GM19025 (cell line): ENCODE data around the gene BOD1L1.
A peak's percentile ranks its signal among the peaks of the same experiment; 100 is the strongest.
"Not testable (repeated sequence)": the region's sequence is repeated elsewhere in the genome, so short reads cannot be mapped to it uniquely, and the experiment has no call there.

Source experiments
- ATAC-seq: cut with Tn5 transposase; IDR thresholded peaks from one replicate; pipeline ENCODE4 v1.9.1; 2021; ENCODE audit warnings: mild to moderate bottlenecking, low read depth, moderate library complexity; ENCODE audit not compliant: unreplicated experiment

Gene BOD1L1

GRCh38 chr4:13561673-13562072 lies 65.9 kb downstream of the BOD1L1 start:
- ATAC-seq, result no peak

- ATAC-seq, result not testable (repeated sequence)
Observed at GRCh38 chr4:13560111-13560510, 67.4 kb downstream of the BOD1L1 start.

- no peak for ATAC-seq
Observed at GRCh38 chr4:13559413-13559812, 68.1 kb downstream of the BOD1L1 start.

GRCh38 chr4:13558881-13559280 lies 68.6 kb downstream of the BOD1L1 start:
- ATAC-seq, result no peak

GRCh38 chr4:13555325-13555724 lies 72.2 kb downstream of the BOD1L1 start:
- no peak for ATAC-seq

- ATAC-seq, result no peak
Observed at GRCh38 chr4:13553081-13553480, 74.4 kb downstream of the BOD1L1 start.

- peak; percentile 52 for ATAC-seq
Observed at GRCh38 chr4:13548984-13549546, 78.5 kb downstream of the BOD1L1 start.

- no peak for ATAC-seq
Observed at GRCh38 chr4:13548059-13548983, 79.2 kb downstream of the BOD1L1 start.

- ATAC-seq, result no peak
Observed at GRCh38 chr4:13547485-13548041, 80.0 kb downstream of the BOD1L1 start.

GRCh38 chr4:13546941-13547484 lies 80.5 kb downstream of the BOD1L1 start:
- no peak for ATAC-seq

GRCh38 chr4:13546142-13546940 lies 81.2 kb downstream of the BOD1L1 start:
- no peak for ATAC-seq

GRCh38 chr4:13545394-13545808 lies 82.1 kb downstream of the BOD1L1 start:
- no peak for ATAC-seq

GRCh38 chr4:13544606-13545393 lies 82.7 kb downstream of the BOD1L1 start:
- ATAC-seq, result peak; percentile 54

GRCh38 chr4:13543839-13544605 lies 83.5 kb downstream of the BOD1L1 start, which contains the start of gene NKX3-2:
TSS of gene NKX3-2 (minus strand) at chr4:13544508. CDS start at chr4:13544414, 94 bp downstream.
- no peak for ATAC-seq

- no peak for ATAC-seq
Observed at GRCh38 chr4:13543032-13543838, 84.3 kb downstream of the BOD1L1 start.

- ATAC-seq, result no peak
Observed at GRCh38 chr4:13542577-13543031, 84.9 kb downstream of the BOD1L1 start.

- ATAC-seq, result peak; percentile 32
Observed at GRCh38 chr4:13541720-13542576, 85.6 kb downstream of the BOD1L1 start.
